Memory B cell (primary cell): ENCODE data around the gene C1QTNF5.

Source experiments
- ATAC-seq: fragments of 150-1000 bp; cut with Tn5 transposase; 2 replicates; pipeline ENCODE4 v1.10.0; 2021; ENCODE audit warnings: low read depth, mild to moderate bottlenecking, moderate library complexity
- DNase-seq, 2 donors: peaks; one replicate each; pipeline ENCODE4 v3.0.0; 2022; ENCODE audit warnings: low spot score in 2 of 2
- H3K27ac Mint-ChIP-seq: one replicate; pipeline ENCODE4 v1.8.0; 2022; ENCODE audit warnings: mild to moderate bottlenecking, moderate library complexity, mixed read lengths
- H3K27me3 Mint-ChIP-seq: one replicate; pipeline ENCODE4 v1.8.0; 2022; ENCODE audit warnings: mixed read lengths
- H3K36me3 Mint-ChIP-seq: one replicate; pipeline ENCODE4 v1.8.0; 2022; ENCODE audit warnings: mild to moderate bottlenecking, mixed read lengths
- H3K4me1 Mint-ChIP-seq: one replicate; pipeline ENCODE4 v1.8.0; 2022; ENCODE audit warnings: mixed read lengths
- H3K4me3 Mint-ChIP-seq: one replicate; pipeline ENCODE4 v1.8.0; 2022; ENCODE audit warnings: mild to moderate bottlenecking, moderate library complexity, mixed read lengths
- H3K9me3 Mint-ChIP-seq: one replicate; pipeline ENCODE4 v1.8.0; 2022; ENCODE audit warnings: mixed read lengths

Gene C1QTNF5

GRCh38 chr11:119355091-119355843 lies 14.6 kb upstream of the C1QTNF5 start:
- ATAC-seq = no peak
- peaks cover 14% of the 10 kb centered on the region for H3K4me1 Mint-ChIP-seq
- H3K4me3 Mint-ChIP-seq = peak overlapping the region; percentile 52
- H3K36me3 Mint-ChIP-seq = no peaks in the 10 kb centered on the region
- no peak overlapping the region for H3K27ac Mint-ChIP-seq
- peaks cover 1% of the 10 kb centered on the region for H3K9me3 Mint-ChIP-seq
- no peak for DNase-seq
- H3K27me3 Mint-ChIP-seq = peaks cover 24% of the 10 kb centered on the region

GRCh38 chr11:119352857-119353260 lies 12.2 kb upstream of the C1QTNF5 start:
- ATAC-seq (no peak), DNase-seq (no peak)
- Mint-ChIP-seq H3K4me3 (no peak overlapping the region), H3K27me3 (peaks cover 24% of the 10 kb centered on the region), H3K9me3 (peaks cover 1% of the 10 kb centered on the region), H3K36me3 (no peaks in the 10 kb centered on the region), H3K4me1 (peaks cover 8% of the 10 kb centered on the region), H3K27ac (no peak overlapping the region)

GRCh38 chr11:119351232-119351631 lies 10.5 kb upstream of the C1QTNF5 start:
- H3K4me3 Mint-ChIP-seq = no peak overlapping the region
- peaks cover 20% of the 10 kb centered on the region for H3K27me3 Mint-ChIP-seq
- peaks cover 1% of the 10 kb centered on the region for H3K9me3 Mint-ChIP-seq
- ATAC-seq = no peak
- H3K36me3 Mint-ChIP-seq = no peaks in the 10 kb centered on the region
- no peak overlapping the region for H3K27ac Mint-ChIP-seq
- DNase-seq = no peak
- H3K4me1 Mint-ChIP-seq = peaks cover 2% of the 10 kb centered on the region

GRCh38 chr11:119350302-119350701 lies 9.6 kb upstream of the C1QTNF5 start:
- Mint-ChIP-seq H3K27ac (no peak overlapping the region), H3K36me3 (no peaks in the 10 kb centered on the region), H3K27me3 (peaks cover 20% of the 10 kb centered on the region), H3K9me3 (peaks cover 1% of the 10 kb centered on the region), H3K4me3 (no peak overlapping the region), H3K4me1 (peaks cover 2% of the 10 kb centered on the region)
- ATAC-seq (no peak), DNase-seq (no peak)

GRCh38 chr11:119347940-119348605 lies 7.4 kb upstream of the C1QTNF5 start:
- Mint-ChIP-seq H3K36me3 (no peaks in the 10 kb centered on the region), H3K27me3 (peaks cover 32% of the 10 kb centered on the region), H3K27ac (no peak overlapping the region), H3K4me3 (no peak overlapping the region), H3K4me1 (peaks cover 2% of the 10 kb centered on the region), H3K9me3 (peaks cover 1% of the 10 kb centered on the region)
- DNase-seq (no peak), ATAC-seq (no peak)

GRCh38 chr11:119347242-119347641 lies 6.6 kb upstream of the C1QTNF5 start:
- no peak for DNase-seq
- Mint-ChIP-seq H3K4me3 (no peak overlapping the region), H3K9me3 (peaks cover 1% of the 10 kb centered on the region), H3K27ac (no peak overlapping the region), H3K36me3 (no peaks in the 10 kb centered on the region), H3K4me1 (peaks cover 2% of the 10 kb centered on the region), H3K27me3 (peaks cover 31% of the 10 kb centered on the region)
- ATAC-seq = no peak

- ATAC-seq (no peak), DNase-seq (no peak)
- H3K4me1 Mint-ChIP-seq = peaks cover 2% of the 10 kb centered on the region
- peaks cover 1% of the 10 kb centered on the region for H3K9me3 Mint-ChIP-seq
- no peaks in the 10 kb centered on the region for H3K36me3 Mint-ChIP-seq
- H3K27me3 Mint-ChIP-seq = peaks cover 27% of the 10 kb centered on the region
- H3K4me3 Mint-ChIP-seq = no peak within 1 kb of the TSS
- H3K27ac Mint-ChIP-seq = no peak within 1 kb of the TSS
Observed at GRCh38 chr11:119346605-119347004, 5.9 kb upstream of the C1QTNF5 start, which contains the start of gene MFRP. Gene MFRP (minus strand): TSS chr11:119346705. CDS start chr11:119346513, 192 bp downstream.

- Mint-ChIP-seq H3K9me3 (no peaks in the 10 kb centered on the region), H3K4me1 (peaks cover 7% of the 10 kb centered on the region), H3K36me3 (no peaks in the 10 kb centered on the region), H3K27me3 (peaks cover 30% of the 10 kb centered on the region), H3K27ac (no peak overlapping the region), H3K4me3 (no peak overlapping the region)
- ATAC-seq (no peak), DNase-seq (no peak)
Observed at GRCh38 chr11:119345685-119346084, 5.0 kb upstream of the C1QTNF5 start.

GRCh38 chr11:119344291-119345010 lies 3.8 kb upstream of the C1QTNF5 start:
- Mint-ChIP-seq H3K4me3 (no peak overlapping the region), H3K27ac (no peak overlapping the region), H3K27me3 (peaks cover 30% of the 10 kb centered on the region), H3K4me1 (peaks cover 7% of the 10 kb centered on the region), H3K36me3 (no peaks in the 10 kb centered on the region), H3K9me3 (no peaks in the 10 kb centered on the region)
- DNase-seq = no peak
- ATAC-seq = no peak

- Mint-ChIP-seq H3K27me3 (peaks cover 35% of the 10 kb centered on the region), H3K4me3 (no peak overlapping the region), H3K4me1 (peaks cover 11% of the 10 kb centered on the region), H3K9me3 (no peaks in the 10 kb centered on the region), H3K36me3 (peaks cover 2% of the 10 kb centered on the region), H3K27ac (no peak overlapping the region)
- no peak for DNase-seq
- ATAC-seq = no peak
Observed at GRCh38 chr11:119343726-119344125, 3.0 kb upstream of the C1QTNF5 start.

- DNase-seq = no peak
- ATAC-seq = no peak
- Mint-ChIP-seq H3K9me3 (no peaks in the 10 kb centered on the region), H3K4me3 (no peak overlapping the region), H3K36me3 (peaks cover 2% of the 10 kb centered on the region), H3K27me3 (peaks cover 34% of the 10 kb centered on the region), H3K27ac (no peak overlapping the region), H3K4me1 (peaks cover 13% of the 10 kb centered on the region)
Observed at GRCh38 chr11:119342362-119343130, 1.9 kb upstream of the C1QTNF5 start.

- Mint-ChIP-seq H3K4me3 (no peak overlapping the region), H3K9me3 (no peaks in the 10 kb centered on the region), H3K27me3 (peaks cover 31% of the 10 kb centered on the region), H3K27ac (no peak overlapping the region), H3K4me1 (peaks cover 15% of the 10 kb centered on the region), H3K36me3 (peaks cover 2% of the 10 kb centered on the region)
- no peak for DNase-seq
- no peak for ATAC-seq
Observed at GRCh38 chr11:119342023-119342300, 1.3 kb upstream of the C1QTNF5 start.

- H3K9me3 Mint-ChIP-seq = no peaks in the 10 kb centered on the region
- H3K36me3 Mint-ChIP-seq = peaks cover 2% of the 10 kb centered on the region
- ATAC-seq (peak; percentile 29), DNase-seq (no peak)
- H3K27me3 Mint-ChIP-seq = peaks cover 31% of the 10 kb centered on the region
- H3K27ac Mint-ChIP-seq = no peak overlapping the region
- peaks cover 16% of the 10 kb centered on the region for H3K4me1 Mint-ChIP-seq
- no peak overlapping the region for H3K4me3 Mint-ChIP-seq
Observed at GRCh38 chr11:119341222-119342022, 739 bp upstream of the C1QTNF5 start.
